Thyroid gland (tissue), 4 donors: ENCODE results near the gene IRX6.

ENCODE experiments used
- CTCF ChIP-seq, 6 experiments: fragments of 200-600 bp in 3 of 6; fragments of 450-650 bp in 3 of 6; sonication (generic) in 3 of 6; IDR thresholded peaks; one replicate each; pipeline ENCODE4 v1.5.1; 2016 to 2019; ENCODE audit warnings: antibody characterized with exemption in 6 of 6, mild to moderate bottlenecking in 2 of 6, inconsistent platforms in 1 of 6, moderate library complexity in 1 of 6
- POLR2A ChIP-seq, 2 donors: fragments of 450-650 bp; IDR thresholded peaks; one replicate each; pipeline ENCODE4 v1.6.1; 2017; ENCODE audit warnings: antibody characterized with exemption in 2 of 2, mild to moderate bottlenecking in 2 of 2, moderate library complexity in 1 of 2

- TF ChIP-seq POLR2A (IDR thresholded peaks at IDR 0.05) (no peak), CTCF (IDR thresholded peaks at IDR 0.05) (no peak)
Measured at GRCh38 chr16:55367866-55368603, 44.0 kb downstream of the IRX6 start.
